Spinal cord (tissue), 10 donors: ENCODE results near the gene LPXN. TPM values are rescaled to one million over a fixed set of nuclear protein-coding genes. Genes with fewer than 3 reads are reported as not detected.

Source experiments
- DNase-seq, 6 donors: peaks; one replicate each; pipeline versions ENCODE4 v3.0.0 to v3.0.0-alpha.2; 2013 to 2015; ENCODE audit warnings: low spot score in 6 of 6, low read depth in 4 of 6
- H3K27ac ChIP-seq: one replicate; pipeline ENCODE4 v1.5.1; 2013; ENCODE audit warnings: low read depth, low read length, control low read depth
- H3K27me3 ChIP-seq: one replicate; pipeline ENCODE4 v1.6.1; 2013; ENCODE audit warnings: low read length; ENCODE audit not compliant: control insufficient read depth, insufficient read depth
- H3K36me3 ChIP-seq: one replicate; pipeline ENCODE4 v1.6.1; 2013; ENCODE audit warnings: low read length; ENCODE audit not compliant: control insufficient read depth, insufficient read depth
- H3K4me1 ChIP-seq: one replicate; pipeline ENCODE4 v1.6.1; 2013; ENCODE audit warnings: low read length; ENCODE audit not compliant: control insufficient read depth, insufficient read depth
- H3K4me3 ChIP-seq: one replicate; pipeline ENCODE4 v1.5.1; 2013; ENCODE audit warnings: low read depth, low read length, control low read depth
- H3K9me3 ChIP-seq: one replicate; pipeline ENCODE4 v1.6.1; 2013; ENCODE audit warnings: low read length; ENCODE audit not compliant: control insufficient read depth, insufficient read depth
- WGBS: methylation state at CpG from one replicate; pipeline ENCODE4 v1.1.5; 2013; ENCODE audit warnings: missing lambda C conversion rate; ENCODE audit not compliant: insufficient coverage; 5-methylcytosine and 5-hydroxymethylcytosine counted together
- polyA plus RNA-seq, 2 donors: library from polyadenylated mRNA; unstranded; fragments of 120-200 nt; gene quantifications; one replicate each; pipeline ENCODE4 v1.2.1, GENCODE V29; 2013; ENCODE audit not compliant: insufficient read length in 2 of 2
- total RNA-seq, 2 donors: library from RNA; depleted of rRNA in 1 of 2; stranded (reverse); fragments of 120-200 nt in 1 of 2; fragments of >200 nt in 1 of 2; gene quantifications; one replicate each; pipeline versions ENCODE4 v1.2.3 to v1.2.4, GENCODE V29; 2013 to 2014
- donor health status: healthy.

Gene LPXN
- total and polyA plus RNA-seq, 4 donors = 5.8 to 9.3 (median 6.5) TPM

- 74% methylated on average over 4 of the region's 4 CpGs for WGBS
- Histone ChIP-seq H3K27me3 (no peaks in the 10 kb centered on the region), H3K27ac (no peak overlapping the region), H3K4me1 (no peaks in the 10 kb centered on the region), H3K4me3 (no peak overlapping the region), H3K9me3 (no peaks in the 10 kb centered on the region), H3K36me3 (no peaks in the 10 kb centered on the region)
- DNase-seq = no peak
Measured at GRCh38 chr11:58507355-58507754, 68.3 kb downstream of the LPXN start.

GRCh38 chr11:58506935-58507334 is 68.7 kb downstream of the LPXN start:
- Histone ChIP-seq H3K36me3 (no peaks in the 10 kb centered on the region), H3K4me3 (no peak overlapping the region), H3K9me3 (no peaks in the 10 kb centered on the region), H3K27ac (no peak overlapping the region), H3K27me3 (no peaks in the 10 kb centered on the region), H3K4me1 (no peaks in the 10 kb centered on the region)
- no peak for DNase-seq
- 77% methylated on average over 1 of the region's 5 CpGs for WGBS

GRCh38 chr11:58505849-58506248 is 69.8 kb downstream of the LPXN start:
- no peaks in the 10 kb centered on the region for H3K9me3 ChIP-seq
- no peaks in the 10 kb centered on the region for H3K27me3 ChIP-seq
- no peaks in the 10 kb centered on the region for H3K36me3 ChIP-seq
- no CpG with 5 or more reads among the region's 4 CpGs for WGBS
- no peak overlapping the region for H3K4me3 ChIP-seq
- H3K4me1 ChIP-seq = no peaks in the 10 kb centered on the region
- no peak for DNase-seq
- no peak overlapping the region for H3K27ac ChIP-seq

GRCh38 chr11:58504232-58504631 is 71.4 kb downstream of the LPXN start:
- Histone ChIP-seq H3K4me1 (no peaks in the 10 kb centered on the region), H3K36me3 (no peaks in the 10 kb centered on the region), H3K4me3 (no peak overlapping the region), H3K9me3 (no peaks in the 10 kb centered on the region), H3K27ac (no peak overlapping the region), H3K27me3 (no peaks in the 10 kb centered on the region)
- 67% methylated on average over 3 of the region's 6 CpGs for whole genome bisulfite sequencing
- peak in 1 of 6 donors; percentile 32 for DNase-seq

GRCh38 chr11:58503361-58503856 is 72.2 kb downstream of the LPXN start:
- no peak overlapping the region for H3K27ac ChIP-seq
- WGBS = no CpG with 5 or more reads among the region's 4 CpGs
- DNase-seq = no peak
- no peaks in the 10 kb centered on the region for H3K36me3 ChIP-seq
- no peaks in the 10 kb centered on the region for H3K9me3 ChIP-seq
- H3K27me3 ChIP-seq = no peaks in the 10 kb centered on the region
- no peaks in the 10 kb centered on the region for H3K4me1 ChIP-seq
- H3K4me3 ChIP-seq = no peak overlapping the region

GRCh38 chr11:58502004-58502403 is 73.7 kb downstream of the LPXN start:
- Histone ChIP-seq H3K9me3 (no peaks in the 10 kb centered on the region), H3K27ac (no peak overlapping the region), H3K4me1 (no peaks in the 10 kb centered on the region), H3K36me3 (no peaks in the 10 kb centered on the region), H3K27me3 (no peaks in the 10 kb centered on the region), H3K4me3 (no peak overlapping the region)
- DNase-seq = no peak

GRCh38 chr11:58498464-58498863 is 77.2 kb downstream of the LPXN start:
- WGBS = no CpG with 5 or more reads among the region's 2 CpGs
- no peak overlapping the region for H3K4me3 ChIP-seq
- DNase-seq = peak in 1 of 6 donors; percentile 11
- H3K27ac ChIP-seq = no peak overlapping the region
- no peaks in the 10 kb centered on the region for H3K9me3 ChIP-seq
- H3K36me3 ChIP-seq = no peaks in the 10 kb centered on the region
- H3K27me3 ChIP-seq = no peaks in the 10 kb centered on the region
- H3K4me1 ChIP-seq = no peaks in the 10 kb centered on the region

GRCh38 chr11:58497951-58498350 is 77.7 kb downstream of the LPXN start:
- Histone ChIP-seq H3K4me1 (no peaks in the 10 kb centered on the region), H3K4me3 (no peak overlapping the region), H3K27me3 (no peaks in the 10 kb centered on the region), H3K27ac (no peak overlapping the region), H3K36me3 (no peaks in the 10 kb centered on the region), H3K9me3 (no peaks in the 10 kb centered on the region)
- WGBS = no CpG with 5 or more reads among the region's 2 CpGs
- DNase-seq = no peak

GRCh38 chr11:58495906-58496305 is 79.8 kb downstream of the LPXN start:
- Histone ChIP-seq H3K4me1 (no peaks in the 10 kb centered on the region), H3K27ac (no peak overlapping the region), H3K36me3 (no peaks in the 10 kb centered on the region), H3K27me3 (no peaks in the 10 kb centered on the region), H3K9me3 (no peaks in the 10 kb centered on the region), H3K4me3 (no peak overlapping the region)
- no CpG with 5 or more reads among the region's 2 CpGs for WGBS
- DNase-seq = no peak

- no peak for DNase-seq
- Histone ChIP-seq H3K27ac (no peak overlapping the region), H3K9me3 (no peaks in the 10 kb centered on the region), H3K4me1 (no peaks in the 10 kb centered on the region), H3K36me3 (no peaks in the 10 kb centered on the region), H3K4me3 (no peak overlapping the region), H3K27me3 (no peaks in the 10 kb centered on the region)
Measured at GRCh38 chr11:58494101-58494500, 81.6 kb downstream of the LPXN start.
